Trophoblast cell (in vitro differentiated cells and primary cell): ENCODE measurements around the gene PLXND1.

Experiments used
- DNase-seq, 2 donors: peaks; one replicate each; pipeline ENCODE4 v3.0.0-alpha.2; 2016
- H2AFZ ChIP-seq: 2 replicates; pipeline ENCODE4 v1.6.1; 2013; ENCODE audit warnings: low read length, moderate library complexity, mild to moderate bottlenecking; ENCODE audit not compliant: insufficient read depth, poor library complexity
- H2AK5ac ChIP-seq: 2 replicates; pipeline ENCODE4 v1.6.1; 2013; ENCODE audit warnings: mild to moderate bottlenecking, low read length
- H2BK120ac ChIP-seq: 2 replicates; pipeline ENCODE4 v1.6.1; 2013; ENCODE audit warnings: low read length, mild to moderate bottlenecking, moderate library complexity; ENCODE audit not compliant: insufficient read depth, poor library complexity
- H2BK12ac ChIP-seq: 2 replicates; pipeline ENCODE4 v1.6.1; 2013; ENCODE audit warnings: mild to moderate bottlenecking, low read length, moderate library complexity
- H2BK5ac ChIP-seq: 2 replicates; pipeline ENCODE4 v1.6.1; 2013; ENCODE audit warnings: low read length, low read depth, moderate library complexity, mild to moderate bottlenecking; ENCODE audit not compliant: poor library complexity
- H3K14ac ChIP-seq: 2 replicates; pipeline ENCODE4 v1.6.1; 2013; ENCODE audit warnings: mild to moderate bottlenecking, low read length
- H3K18ac ChIP-seq: 2 replicates; pipeline ENCODE4 v1.6.1; 2013; ENCODE audit warnings: mild to moderate bottlenecking, low read length
- H3K23ac ChIP-seq: 2 replicates; pipeline ENCODE4 v1.6.1; 2013; ENCODE audit warnings: low read length
- H3K27ac ChIP-seq: 2 replicates; pipeline ENCODE4 v1.5.1; 2013; ENCODE audit warnings: low read depth, mild to moderate bottlenecking, inconsistent platforms, low read length, moderate library complexity
- H3K27me3 ChIP-seq: 2 replicates; pipeline ENCODE4 v1.6.1; 2013; ENCODE audit warnings: inconsistent platforms, mild to moderate bottlenecking, low read length, moderate library complexity; ENCODE audit not compliant: insufficient read depth
- H3K36me3 ChIP-seq, 2 experiments: 1 replicate in 1 of 2; 2 replicates in 1 of 2; pipeline ENCODE4 v1.6.1; 2013; ENCODE audit warnings: low read length in 2 of 2, mild to moderate bottlenecking in 2 of 2, moderate library complexity in 1 of 2; ENCODE audit not compliant: insufficient read depth in 2 of 2, control insufficient read depth in 1 of 2
- H3K4ac ChIP-seq: 2 replicates; pipeline ENCODE4 v1.6.1; 2013; ENCODE audit warnings: low read depth, mild to moderate bottlenecking, low read length, moderate library complexity
- H3K4me1 ChIP-seq, 2 experiments: 1 replicate in 1 of 2; 2 replicates in 1 of 2; pipeline ENCODE4 v1.6.1; 2013; ENCODE audit warnings: low read length in 2 of 2, mild to moderate bottlenecking in 2 of 2, moderate library complexity in 1 of 2; ENCODE audit not compliant: insufficient read depth in 2 of 2, control insufficient read depth in 1 of 2
- H3K4me2 ChIP-seq: 2 replicates; pipeline ENCODE4 v1.6.1; 2013; ENCODE audit warnings: inconsistent platforms, mild to moderate bottlenecking, low read length, moderate library complexity
- H3K4me3 ChIP-seq: 2 replicates; pipeline ENCODE4 v1.5.1; 2013; ENCODE audit warnings: mild to moderate bottlenecking, low read depth, low read length, inconsistent platforms
- H3K79me1 ChIP-seq: one replicate; pipeline ENCODE4 v1.6.1; 2013; ENCODE audit warnings: low read length
- H3K79me2 ChIP-seq: 2 replicates; pipeline ENCODE4 v1.6.1; 2013; ENCODE audit warnings: low read length, mild to moderate bottlenecking; ENCODE audit not compliant: control insufficient read depth, insufficient read depth, poor library complexity
- H3K9ac ChIP-seq: 2 replicates; pipeline ENCODE4 v1.6.1; 2013; ENCODE audit warnings: mild to moderate bottlenecking, low read length
- H3K9me3 ChIP-seq: 2 replicates; pipeline ENCODE4 v1.6.1; 2013; ENCODE audit warnings: low read depth, mild to moderate bottlenecking, control low read depth, inconsistent platforms, low read length; ENCODE audit not compliant: insufficient read depth
- H4K12ac ChIP-seq: 2 replicates; pipeline ENCODE4 v1.6.1; 2013; ENCODE audit warnings: low read depth, mild to moderate bottlenecking, low read length, moderate library complexity
- H4K8ac ChIP-seq: 2 replicates; pipeline ENCODE4 v1.6.1; 2013; ENCODE audit warnings: low read depth, mild to moderate bottlenecking, low read length, moderate library complexity
- H4K91ac ChIP-seq: one replicate; pipeline ENCODE4 v1.6.1; 2013; ENCODE audit warnings: low read depth, mild to moderate bottlenecking, low read length, moderate library complexity
- WGBS: extraction: QIAGEN DNeasy Blood & Tissue Kit; methylation state at CpG from one replicate; pipeline ENCODE4 v1.1.7; 2013; ENCODE audit warnings: missing lambda C conversion rate; ENCODE audit not compliant: insufficient read length, insufficient coverage; ENCODE audit errors: extremely low coverage; 5-methylcytosine and 5-hydroxymethylcytosine counted together

PLXND1 gene

GRCh38 chr3:129514110-129514509, 92.4 kb downstream of the PLXND1 start:
- WGBS: no CpG with 5 or more reads among the region's 10 CpGs
- Histone ChIP-seq H3K18ac (no peak overlapping the region), H3K9me3 (peaks cover 2% of the 10 kb centered on the region), H3K14ac (no peak overlapping the region), H2BK12ac (no peak overlapping the region), H2BK5ac (no peak overlapping the region), H4K8ac (no peak overlapping the region), H3K27me3 (no peaks in the 10 kb centered on the region), H2BK120ac (no peak overlapping the region), H3K4ac (no peak overlapping the region), H3K79me1 (no peaks in the 10 kb centered on the region), H4K12ac (no peak overlapping the region), H2AK5ac (no peak overlapping the region), H3K4me2 (no peak overlapping the region), H3K27ac (no peak overlapping the region), H2AFZ (no peak overlapping the region), H3K4me1 (peaks cover 0 to 3% of the 10 kb centered on the region in 2 experiments), H3K9ac (no peak overlapping the region), H3K36me3 (peaks cover 32 to 44% of the 10 kb centered on the region in 2 experiments), H3K79me2 (no peaks in the 10 kb centered on the region), H3K4me3 (no peak overlapping the region), H3K23ac (no peak overlapping the region), H4K91ac (no peak overlapping the region)
- no peak for DNase-seq

GRCh38 chr3:129513705-129514104, 92.8 kb downstream of the PLXND1 start:
- no peak overlapping the region for H2AK5ac ChIP-seq
- H3K27ac ChIP-seq: no peak overlapping the region
- no peak overlapping the region for H2BK5ac ChIP-seq
- H3K4me1 ChIP-seq: peaks cover 0 to 3% of the 10 kb centered on the region in 2 experiments
- H3K79me1 ChIP-seq: no peaks in the 10 kb centered on the region
- H3K27me3 ChIP-seq: no peaks in the 10 kb centered on the region
- WGBS: no CpG with 5 or more reads among the region's 8 CpGs
- no peaks in the 10 kb centered on the region for H3K79me2 ChIP-seq
- H4K91ac ChIP-seq: no peak overlapping the region
- no peak overlapping the region for H3K4me3 ChIP-seq
- no peak overlapping the region for H3K4ac ChIP-seq
- no peak overlapping the region for H3K23ac ChIP-seq
- no peak overlapping the region for H4K12ac ChIP-seq
- no peak overlapping the region for H4K8ac ChIP-seq
- no peak overlapping the region for H2BK12ac ChIP-seq
- H2AFZ ChIP-seq: no peak overlapping the region
- DNase-seq: no peak
- no peak overlapping the region for H3K14ac ChIP-seq
- peaks cover 34 to 44% of the 10 kb centered on the region in 2 experiments for H3K36me3 ChIP-seq
- peaks cover 2% of the 10 kb centered on the region for H3K9me3 ChIP-seq
- H3K9ac ChIP-seq: no peak overlapping the region
- no peak overlapping the region for H2BK120ac ChIP-seq
- H3K4me2 ChIP-seq: no peak overlapping the region
- no peak overlapping the region for H3K18ac ChIP-seq

GRCh38 chr3:129512595-129512994, 93.9 kb downstream of the PLXND1 start:
- H2BK12ac ChIP-seq: no peak overlapping the region
- H2BK5ac ChIP-seq: no peak overlapping the region
- H3K4me1 ChIP-seq: peaks cover 0 to 3% of the 10 kb centered on the region in 2 experiments
- H3K79me2 ChIP-seq: no peaks in the 10 kb centered on the region
- H3K4me3 ChIP-seq: no peak overlapping the region
- no peaks in the 10 kb centered on the region for H3K27me3 ChIP-seq
- H3K4me2 ChIP-seq: no peak overlapping the region
- H3K36me3 ChIP-seq: peaks cover 37 to 41% of the 10 kb centered on the region in 2 experiments
- no peak overlapping the region for H2BK120ac ChIP-seq
- no peak overlapping the region for H3K14ac ChIP-seq
- H3K9me3 ChIP-seq: peaks cover 2% of the 10 kb centered on the region
- no peak overlapping the region for H2AFZ ChIP-seq
- H4K8ac ChIP-seq: no peak overlapping the region
- H4K91ac ChIP-seq: no peak overlapping the region
- no peaks in the 10 kb centered on the region for H3K79me1 ChIP-seq
- H3K4ac ChIP-seq: no peak overlapping the region
- no peak overlapping the region for H2AK5ac ChIP-seq
- no peak for DNase-seq
- H3K18ac ChIP-seq: no peak overlapping the region
- H3K23ac ChIP-seq: no peak overlapping the region
- no peak overlapping the region for H3K9ac ChIP-seq
- no peak overlapping the region for H3K27ac ChIP-seq
- no peak overlapping the region for H4K12ac ChIP-seq

- Histone ChIP-seq H3K79me2 (no peaks in the 10 kb centered on the region), H2BK5ac (no peak overlapping the region), H2AK5ac (no peak overlapping the region), H3K4me1 (peaks cover 3% of the 10 kb centered on the region in 2 experiments), H4K8ac (no peak overlapping the region), H3K4me3 (no peak overlapping the region), H3K27ac (no peak overlapping the region), H2AFZ (no peak overlapping the region), H3K14ac (no peak overlapping the region), H2BK12ac (no peak overlapping the region), H3K4ac (no peak overlapping the region), H3K36me3 (peaks cover 23 to 44% of the 10 kb centered on the region in 2 experiments), H4K91ac (no peak overlapping the region), H3K9me3 (no peaks in the 10 kb centered on the region), H3K27me3 (no peaks in the 10 kb centered on the region), H3K23ac (no peak overlapping the region), H3K4me2 (no peak overlapping the region), H2BK120ac (no peak overlapping the region), H4K12ac (no peak overlapping the region), H3K79me1 (no peaks in the 10 kb centered on the region), H3K18ac (no peak overlapping the region), H3K9ac (no peak overlapping the region)
- DNase-seq: no peak
- WGBS: no CpG with 5 or more reads among the region's 9 CpGs
These were observed 99.2 kb downstream of the PLXND1 start for GRCh38 chr3:129507181-129507831.
